HepG2 (cell line): ENCODE results near the gene SYCE3. TPM values are rescaled to one million over a fixed set of nuclear protein-coding genes. Genes with fewer than 3 reads are reported as not detected.

Experiments used
- DMTF1 ChIP-seq: sonication (generic); formaldehyde crosslinking; IDR thresholded peaks from 2 replicates; pipeline ENCODE4 v1.4.0; 2020; ENCODE audit warnings: mild to moderate bottlenecking, missing genetic modification reagents
- KLF6 ChIP-seq: IDR thresholded peaks from 2 replicates; pipeline ENCODE4 v1.8.0; 2016; ENCODE audit warnings: missing biosample characterization, missing genetic modification reagents
- MEIS2 ChIP-seq: sonication (generic); formaldehyde crosslinking; IDR thresholded peaks from 2 replicates; pipeline ENCODE4 v1.9.0; 2021; ENCODE audit warnings: mild to moderate bottlenecking, missing genetic modification reagents
- POLR2A ChIP-seq, 2 experiments: IDR thresholded peaks; 2 replicates each; pipeline ENCODE4 v1.6.1; 2011; ENCODE audit warnings: low read depth in 2 of 2, low read length in 2 of 2, mild to moderate bottlenecking in 1 of 2, moderate library complexity in 1 of 2; ENCODE audit not compliant: insufficient read depth in 1 of 2
- POLR2AphosphoS5 ChIP-seq: IDR thresholded peaks from 2 replicates; pipeline ENCODE4 v1.6.1; 2012; ENCODE audit warnings: low read depth, low read length
- RAD21 ChIP-seq: fragments of 450-650 bp; formaldehyde crosslinking; IDR thresholded peaks from 2 replicates; pipeline ENCODE4 v1.5.0; 2020; ENCODE audit warnings: mild to moderate bottlenecking
- RFX3 ChIP-seq: IDR thresholded peaks from 2 replicates; pipeline ENCODE4 v1.6.1; 2016; ENCODE audit warnings: missing biosample characterization, missing genetic modification reagents
- TOPORS ChIP-seq: sonication (generic); formaldehyde crosslinking; IDR thresholded peaks from 2 replicates; pipeline ENCODE4 v1.8.0; 2023; ENCODE audit warnings: mild to moderate bottlenecking, missing genetic modification reagents
- U2AF2 ChIP-seq: fragments of 200-400 bp; formaldehyde crosslinking; IDR thresholded peaks from 2 replicates; pipeline ENCODE4 v1.6.1; 2017; ENCODE audit warnings: low read depth, mild to moderate bottlenecking, low read length
- ZBTB34 ChIP-seq: sonication (generic); formaldehyde crosslinking; IDR thresholded peaks from 2 replicates; pipeline ENCODE4 v1.8.0; 2022; ENCODE audit warnings: mild to moderate bottlenecking, missing genetic modification reagents
- ZFP90 ChIP-seq: sonication (generic); formaldehyde crosslinking; IDR thresholded peaks from 2 replicates; pipeline ENCODE4 v1.8.0; 2022; ENCODE audit warnings: missing genetic modification reagents, mild to moderate bottlenecking, inconsistent platforms, borderline replicate concordance
- ZKSCAN1 ChIP-seq: fragments of 150-350 bp; IDR thresholded peaks from 2 replicates; pipeline ENCODE4 v1.6.1; 2014; ENCODE audit warnings: low read length
- ZNF124 ChIP-seq: sonication (generic); formaldehyde crosslinking; IDR thresholded peaks from 2 replicates; pipeline ENCODE4 v1.4.0; 2020; ENCODE audit warnings: missing genetic modification reagents
- ZNF362 ChIP-seq: sonication (generic); formaldehyde crosslinking; IDR thresholded peaks from 2 replicates; pipeline ENCODE4 v1.4.0; 2020; ENCODE audit warnings: missing genetic modification reagents, mild to moderate bottlenecking, borderline replicate concordance
- ZNF512B ChIP-seq: sonication (generic); formaldehyde crosslinking; IDR thresholded peaks from 2 replicates; pipeline ENCODE4 v1.5.1; 2020; ENCODE audit warnings: missing genetic modification reagents, mild to moderate bottlenecking, borderline replicate concordance
- ZNF619 ChIP-seq: sonication (generic); formaldehyde crosslinking; IDR thresholded peaks from 2 replicates; pipeline ENCODE4 v1.4.0; 2020; ENCODE audit warnings: mild to moderate bottlenecking, missing genetic modification reagents
- ZNF691 ChIP-seq: sonication (generic); formaldehyde crosslinking; IDR thresholded peaks from 2 replicates; pipeline ENCODE4 v1.4.0; 2020; ENCODE audit warnings: missing genetic modification reagents, low read depth, mild to moderate bottlenecking, borderline replicate concordance
- ZXDC ChIP-seq: sonication (generic); formaldehyde crosslinking; IDR thresholded peaks from 2 replicates; pipeline ENCODE4 v1.5.0; 2020; ENCODE audit warnings: mild to moderate bottlenecking, missing genetic modification reagents
- polyA plus RNA-seq, 8 experiments: library from polyadenylated mRNA; depleted of rRNA in 3 of 8; stranded (reverse) in 7 of 8; unstranded in 1 of 8; fragments of >200 nt; fragmentation: Illumina TruSeq in 4 of 8; extraction: Trizol in 4 of 8; gene quantifications; 2 replicates each; pipeline versions ENCODE4 v1.2.1 to v1.2.3, GENCODE V29; 2011 to 2016; ENCODE audit warnings: low read depth in 4 of 8, missing spikeins in 1 of 8, mixed read lengths in 1 of 8; ENCODE audit not compliant: insufficient read depth in 1 of 8
- total RNA-seq, 5 experiments: library from RNA; depleted of rRNA; stranded (reverse); fragments of >200 nt; fragmentation: Illumina TruSeq; extraction: Trizol; gene quantifications; 2 replicates each; pipeline ENCODE4 v1.2.3, GENCODE V29; 2016; ENCODE audit warnings: low read depth in 1 of 5

Gene SYCE3
- total and polyA plus RNA-seq, 2 of the 13 experiments (the other 11 are each of a cell fraction or from before 2014, with no cell fraction given) = not detected

- TF ChIP-seq DMTF1 (CRISPR knock-in tag) (no peak), ZNF362 (CRISPR knock-in tag) (no peak; the same call in 1 of the 2 replicates), ZNF619 (no peak), ZXDC (CRISPR knock-in tag) (no peak), RAD21 (CRISPR knock-in tag) (peak; percentile 46; the same call in 1 of the 2 replicates), ZBTB34 (CRISPR knock-in tag) (no peak), KLF6 (0 out of 2 replicates have a peak, but pooled peaks have one; percentile 40), ZNF512B (CRISPR knock-in tag) (no peak), ZNF124 (CRISPR knock-in tag) (no peak), ZNF691 (CRISPR knock-in tag) (no peak), ZKSCAN1 (no peak), RFX3 (CRISPR knock-in tag) (no peak), U2AF2 (no peak), TOPORS (CRISPR knock-in tag) (0 out of 2 replicates have a peak, but pooled peaks have one; percentile 40), ZFP90 (CRISPR knock-in tag) (peak; percentile 44; the same call in 1 of the 2 replicates), MEIS2 (CRISPR knock-in tag) (no peak), POLR2AphosphoS5 (no peak), POLR2A (IDR thresholded peaks at IDR 0.05; ENCODE audit: insufficient read depth in 1 of 2, low read depth in 2 of 2, low read length in 2 of 2) (no peak)
Observed at GRCh38 chr22:50526108-50526833, 36.4 kb downstream of the SYCE3 start (continued).
